ENCODE results near the gene GPI.

DNA sequence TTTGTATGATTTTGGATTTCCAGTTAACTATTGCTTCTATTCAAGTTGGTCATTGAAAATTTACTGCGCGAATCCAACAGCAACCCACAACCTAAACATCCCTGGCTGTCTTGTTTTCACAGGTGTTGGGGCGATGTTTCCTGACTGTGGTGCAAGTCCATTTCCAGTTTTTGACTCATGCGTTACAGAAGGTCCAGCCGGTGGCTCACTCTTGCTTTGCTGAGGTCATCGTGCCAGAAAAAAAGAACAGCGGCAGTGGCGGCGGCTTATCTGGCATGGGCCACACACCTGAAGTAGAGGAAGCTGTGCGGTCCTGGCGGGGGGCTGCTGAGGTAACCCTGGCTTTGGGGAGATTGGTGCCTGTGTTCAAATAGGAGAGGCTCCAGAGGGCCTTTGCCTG, 45.2 kb upstream of the GPI start:
- TF ChIP-seq, protein P1, sequence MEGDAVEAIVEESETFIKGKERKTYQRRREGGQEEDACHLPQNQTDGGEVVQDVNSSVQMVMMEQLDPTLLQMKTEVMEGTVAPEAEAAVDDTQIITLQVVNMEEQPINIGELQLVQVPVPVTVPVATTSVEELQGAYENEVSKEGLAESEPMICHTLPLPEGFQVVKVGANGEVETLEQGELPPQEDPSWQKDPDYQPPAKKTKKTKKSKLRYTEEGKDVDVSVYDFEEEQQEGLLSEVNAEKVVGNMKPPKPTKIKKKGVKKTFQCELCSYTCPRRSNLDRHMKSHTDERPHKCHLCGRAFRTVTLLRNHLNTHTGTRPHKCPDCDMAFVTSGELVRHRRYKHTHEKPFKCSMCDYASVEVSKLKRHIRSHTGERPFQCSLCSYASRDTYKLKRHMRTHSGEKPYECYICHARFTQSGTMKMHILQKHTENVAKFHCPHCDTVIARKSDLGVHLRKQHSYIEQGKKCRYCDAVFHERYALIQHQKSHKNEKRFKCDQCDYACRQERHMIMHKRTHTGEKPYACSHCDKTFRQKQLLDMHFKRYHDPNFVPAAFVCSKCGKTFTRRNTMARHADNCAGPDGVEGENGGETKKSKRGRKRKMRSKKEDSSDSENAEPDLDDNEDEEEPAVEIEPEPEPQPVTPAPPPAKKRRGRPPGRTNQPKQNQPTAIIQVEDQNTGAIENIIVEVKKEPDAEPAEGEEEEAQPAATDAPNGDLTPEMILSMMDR (conservative IDR thresholded peaks at IDR 0.05 in 1 of 2, IDR thresholded peaks at IDR 0.05 in 1 of 2; ENCODE audit: extremely low read depth in 1 of 2, insufficient read depth in 1 of 2, low read depth in 1 of 2, low read length in 2 of 2): no peak
- no peak for TF ChIP-seq EZH2 (IDR thresholded peaks at IDR 0.05; ENCODE audit: borderline replicate concordance, low read length)
